ENCODE results near the gene UNC5B. TPM values are rescaled to one million over a fixed set of nuclear protein-coding genes. Genes with fewer than 3 reads are reported as not detected.

Gene UNC5B
- total and polyA plus RNA-seq, 2 donors (not counting 1 experiment from before 2014, with no cell fraction given), result 2.5 to 60.8 TPM

GRCh38 chr10:71187600-71187999 is 24.8 kb upstream of the UNC5B start:
- peak; percentile 8 to 80 for DNase-seq (ENCODE audit: low read depth in 2 of 2)
- H4K20me1 ChIP-seq (ENCODE audit: control insufficient read depth, extremely low read depth, insufficient read depth, low read length), result no peaks in the 10 kb centered on the region
- H3K4me1 ChIP-seq (ENCODE audit: control insufficient read depth, extremely low read depth, insufficient read depth, low read length), result no peaks in the 10 kb centered on the region
- H3K9me3 ChIP-seq (ENCODE audit: control insufficient read depth, insufficient read depth, low read depth, low read length), result no peaks in the 10 kb centered on the region
- no peaks in the 10 kb centered on the region for H3K79me2 ChIP-seq (ENCODE audit: control insufficient read depth, insufficient read depth, low read length)
- H3K36me3 ChIP-seq (ENCODE audit: control insufficient read depth, insufficient read depth, low read length), result no peaks in the 10 kb centered on the region
- TF ChIP-seq CTCF (conservative IDR thresholded peaks at IDR 0.05 in 1 of 2, IDR thresholded peaks at IDR 0.05 in 1 of 2; ENCODE audit: low read depth in 1 of 2, low read length in 2 of 2), result no peak
- no peak for TF ChIP-seq EZH2 (IDR thresholded peaks at IDR 0.05; ENCODE audit: low read length, missing control alignments)
- H3K27me3 ChIP-seq (ENCODE audit: control insufficient read depth, insufficient read depth, low read length), result peaks cover 9% of the 10 kb centered on the region
- no peak overlapping the region for H3K9ac ChIP-seq (ENCODE audit: insufficient read depth, low read length)
- H3K4me3 ChIP-seq (replicated peaks in 1 of 4; ENCODE audit: control extremely low read depth in 1 of 4, insufficient read depth in 1 of 4, low read depth in 3 of 4, low read length in 4 of 4), result no peak overlapping the region
- H2AFZ ChIP-seq (ENCODE audit: low read length), result no peak overlapping the region
- no peak overlapping the region for H3K4me2 ChIP-seq (ENCODE audit: extremely low read depth, insufficient read depth, low read length)
- no peak overlapping the region for H3K27ac ChIP-seq (ENCODE audit: insufficient read depth, low read length)

- no peak overlapping the region for H3K9ac ChIP-seq (ENCODE audit: insufficient read depth, low read length)
- H2AFZ ChIP-seq (ENCODE audit: low read length), result no peak overlapping the region
- no peak overlapping the region for H3K27ac ChIP-seq (ENCODE audit: insufficient read depth, low read length)
- H3K9me3 ChIP-seq (ENCODE audit: control insufficient read depth, insufficient read depth, low read depth, low read length), result no peaks in the 10 kb centered on the region
- H3K79me2 ChIP-seq (ENCODE audit: control insufficient read depth, insufficient read depth, low read length), result no peaks in the 10 kb centered on the region
- H3K4me3 ChIP-seq (replicated peaks in 1 of 4; ENCODE audit: control extremely low read depth in 1 of 4, insufficient read depth in 1 of 4, low read depth in 3 of 4, low read length in 4 of 4), result no peak overlapping the region
- H4K20me1 ChIP-seq (ENCODE audit: control insufficient read depth, extremely low read depth, insufficient read depth, low read length), result no peaks in the 10 kb centered on the region
- H3K27me3 ChIP-seq (ENCODE audit: control insufficient read depth, insufficient read depth, low read length), result peaks cover 9% of the 10 kb centered on the region
- no peak for DNase-seq (ENCODE audit: low read depth in 2 of 2)
- H3K4me1 ChIP-seq (ENCODE audit: control insufficient read depth, extremely low read depth, insufficient read depth, low read length), result no peaks in the 10 kb centered on the region
- no peaks in the 10 kb centered on the region for H3K36me3 ChIP-seq (ENCODE audit: control insufficient read depth, insufficient read depth, low read length)
- no peak overlapping the region for H3K4me2 ChIP-seq (ENCODE audit: extremely low read depth, insufficient read depth, low read length)
- TF ChIP-seq CTCF (conservative IDR thresholded peaks at IDR 0.05 in 1 of 2, IDR thresholded peaks at IDR 0.05 in 1 of 2; ENCODE audit: low read depth in 1 of 2, low read length in 2 of 2) (no peak), EZH2 (IDR thresholded peaks at IDR 0.05; ENCODE audit: low read length, missing control alignments) (no peak)
Measured at GRCh38 chr10:71188201-71188600, 24.2 kb upstream of the UNC5B start.

- no peak for DNase-seq (ENCODE audit: low read depth in 2 of 2)
- H3K9me3 ChIP-seq (ENCODE audit: control insufficient read depth, insufficient read depth, low read depth, low read length), result no peaks in the 10 kb centered on the region
- H3K4me1 ChIP-seq (ENCODE audit: control insufficient read depth, extremely low read depth, insufficient read depth, low read length), result no peaks in the 10 kb centered on the region
- no peak overlapping the region for H3K4me3 ChIP-seq (replicated peaks in 1 of 4; ENCODE audit: control extremely low read depth in 1 of 4, insufficient read depth in 1 of 4, low read depth in 3 of 4, low read length in 4 of 4)
- no peaks in the 10 kb centered on the region for H3K79me2 ChIP-seq (ENCODE audit: control insufficient read depth, insufficient read depth, low read length)
- TF ChIP-seq CTCF (conservative IDR thresholded peaks at IDR 0.05 in 1 of 2, IDR thresholded peaks at IDR 0.05 in 1 of 2; ENCODE audit: low read depth in 1 of 2, low read length in 2 of 2), result no peak
- TF ChIP-seq EZH2 (IDR thresholded peaks at IDR 0.05; ENCODE audit: low read length, missing control alignments), result no peak
- no peaks in the 10 kb centered on the region for H4K20me1 ChIP-seq (ENCODE audit: control insufficient read depth, extremely low read depth, insufficient read depth, low read length)
- H2AFZ ChIP-seq (ENCODE audit: low read length), result no peak overlapping the region
- no peak overlapping the region for H3K4me2 ChIP-seq (ENCODE audit: extremely low read depth, insufficient read depth, low read length)
- H3K27me3 ChIP-seq (ENCODE audit: control insufficient read depth, insufficient read depth, low read length), result peaks cover 10% of the 10 kb centered on the region
- no peaks in the 10 kb centered on the region for H3K36me3 ChIP-seq (ENCODE audit: control insufficient read depth, insufficient read depth, low read length)
- H3K9ac ChIP-seq (ENCODE audit: insufficient read depth, low read length), result no peak overlapping the region
- H3K27ac ChIP-seq (ENCODE audit: insufficient read depth, low read length), result no peak overlapping the region
Measured at GRCh38 chr10:71191019-71191418, 21.4 kb upstream of the UNC5B start.

All from fibroblast of lung (primary cell).